Activated T-helper 1 cell treated with anti-CD3 and anti-CD28 coated beads, Interleukin-12 subunit alpha, Interleukin-12 subunit beta, Interleukin-2, Interleukin-4 antibody, amounts not matched to agents 30 ng/mL and 10 ng/mL and 1 ng/mL, durations not matched to agents 14 hours and 24 hours and 36 hours (primary cell): ENCODE results near the gene NEGR1. TPM values are rescaled to one million over a fixed set of nuclear protein-coding genes. Genes with fewer than 3 reads are reported as not detected.

Source experiments
- DNase-seq: peaks from one replicate; pipeline ENCODE4 v3.0.0; 2021; ENCODE audit warnings: low spot score
- H3K27ac Mint-ChIP-seq: one replicate; pipeline ENCODE4 v1.8.0; 2021; ENCODE audit warnings: mild to moderate bottlenecking, mixed read lengths
- H3K27me3 Mint-ChIP-seq: one replicate; pipeline ENCODE4 v1.8.0; 2022; ENCODE audit warnings: mild to moderate bottlenecking, moderate library complexity, mixed read lengths; ENCODE audit not compliant: insufficient read depth
- H3K36me3 Mint-ChIP-seq: one replicate; pipeline ENCODE4 v1.8.0; 2021; ENCODE audit warnings: low read depth, mixed read lengths
- H3K4me1 Mint-ChIP-seq: one replicate; pipeline ENCODE4 v1.8.0; 2021; ENCODE audit warnings: low read depth, mixed read lengths
- H3K4me3 Mint-ChIP-seq: one replicate; pipeline ENCODE4 v1.8.0; 2021; ENCODE audit warnings: mild to moderate bottlenecking, moderate library complexity, mixed read lengths
- H3K9me3 Mint-ChIP-seq: one replicate; pipeline ENCODE4 v1.8.0; 2021; ENCODE audit warnings: mixed read lengths
- intact Hi-C: fragments of 100-400 bp; cut with micrococcal nuclease; formaldehyde crosslinking; loops from one replicate; pipeline ENCODE4 v1.15.1; 2024
- total RNA-seq: library from RNA; stranded (reverse); gene quantifications from 2 replicates; pipeline ENCODE4 v1.2.3, GENCODE V29; 2022

The NEGR1 gene
- total RNA-seq, 1 donor from 2014 or later, result not detected

DNA sequence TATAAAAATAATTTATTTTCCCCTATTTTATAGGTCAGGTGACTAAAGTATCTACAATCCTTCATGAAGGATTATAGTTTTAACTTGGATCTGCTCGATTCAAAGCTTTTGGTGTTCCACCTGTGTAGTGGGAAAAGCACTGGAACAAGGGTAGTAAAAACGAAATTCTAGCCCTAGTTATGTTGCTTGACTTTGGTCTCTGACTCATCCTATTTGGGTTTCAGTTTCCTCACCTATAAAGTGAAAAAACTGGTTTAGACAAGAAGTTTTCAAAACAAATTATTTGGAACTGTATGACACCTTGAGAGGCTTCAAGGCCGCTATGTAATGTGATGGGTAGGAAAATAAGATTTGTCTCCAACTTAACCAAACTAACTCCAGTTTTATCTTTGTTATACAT, 696.3 kb downstream of the NEGR1 start:
- intact Hi-C loops, result no loop called here
- Mint-ChIP-seq H3K27ac (no peak overlapping the region), H3K4me1 (no peaks in the 10 kb centered on the region), H3K4me3 (no peak overlapping the region), H3K27me3 (no peaks in the 10 kb centered on the region), H3K9me3 (no peaks in the 10 kb centered on the region), H3K36me3 (no peaks in the 10 kb centered on the region)
- DNase-seq, result no peak

DNA sequence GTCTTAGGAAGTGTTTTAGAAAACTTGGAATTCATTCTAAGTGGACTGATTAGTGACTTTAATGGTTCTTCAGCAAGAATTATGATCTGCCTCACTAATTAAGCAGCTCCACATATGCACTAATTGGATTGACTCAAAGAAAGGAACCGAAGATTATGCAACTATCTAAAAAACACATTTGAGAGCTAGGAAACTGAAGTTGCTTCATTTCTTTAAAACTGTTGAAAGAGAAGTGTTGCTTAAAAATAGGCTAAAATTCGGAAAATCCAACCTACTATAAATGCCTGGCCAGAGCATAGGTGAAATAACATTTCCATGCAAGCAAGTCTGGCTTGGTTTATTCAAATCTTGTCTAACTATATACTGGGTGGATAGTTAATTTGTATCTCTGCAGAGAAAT, 698.6 kb downstream of the NEGR1 start:
- H3K27ac Mint-ChIP-seq, result no peak overlapping the region
- no peaks in the 10 kb centered on the region for H3K9me3 Mint-ChIP-seq
- H3K27me3 Mint-ChIP-seq, result no peaks in the 10 kb centered on the region
- intact Hi-C loops, result no loop called here
- no peaks in the 10 kb centered on the region for H3K4me1 Mint-ChIP-seq
- DNase-seq, result no peak
- H3K4me3 Mint-ChIP-seq, result no peak overlapping the region
- no peaks in the 10 kb centered on the region for H3K36me3 Mint-ChIP-seq

DNA sequence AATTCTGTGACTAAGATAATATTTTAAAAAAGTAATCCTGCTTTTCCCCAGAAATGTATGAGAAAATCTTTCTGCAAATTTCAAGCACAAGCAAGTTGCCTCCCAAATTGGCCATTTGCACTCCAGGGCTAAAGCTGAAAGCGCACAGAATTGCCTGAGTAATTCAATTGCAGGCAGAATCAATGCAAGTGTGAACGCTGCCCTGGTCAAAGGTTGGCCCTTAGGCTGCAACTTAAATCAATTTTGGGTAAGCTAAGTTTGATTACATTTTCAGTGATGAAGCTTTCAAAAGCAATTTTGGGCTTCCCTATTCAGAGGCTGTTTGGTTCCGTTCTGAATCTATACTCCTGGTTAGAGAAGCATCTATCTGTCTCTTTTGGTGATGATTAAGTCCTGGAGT, 699.7 kb downstream of the NEGR1 start:
- H3K27ac Mint-ChIP-seq, result no peak overlapping the region
- H3K4me3 Mint-ChIP-seq, result no peak overlapping the region
- H3K27me3 Mint-ChIP-seq, result no peaks in the 10 kb centered on the region
- no peaks in the 10 kb centered on the region for H3K36me3 Mint-ChIP-seq
- DNase-seq, result no peak
- H3K9me3 Mint-ChIP-seq, result no peaks in the 10 kb centered on the region
- no peaks in the 10 kb centered on the region for H3K4me1 Mint-ChIP-seq
- intact Hi-C loops, result no loop called here

DNA sequence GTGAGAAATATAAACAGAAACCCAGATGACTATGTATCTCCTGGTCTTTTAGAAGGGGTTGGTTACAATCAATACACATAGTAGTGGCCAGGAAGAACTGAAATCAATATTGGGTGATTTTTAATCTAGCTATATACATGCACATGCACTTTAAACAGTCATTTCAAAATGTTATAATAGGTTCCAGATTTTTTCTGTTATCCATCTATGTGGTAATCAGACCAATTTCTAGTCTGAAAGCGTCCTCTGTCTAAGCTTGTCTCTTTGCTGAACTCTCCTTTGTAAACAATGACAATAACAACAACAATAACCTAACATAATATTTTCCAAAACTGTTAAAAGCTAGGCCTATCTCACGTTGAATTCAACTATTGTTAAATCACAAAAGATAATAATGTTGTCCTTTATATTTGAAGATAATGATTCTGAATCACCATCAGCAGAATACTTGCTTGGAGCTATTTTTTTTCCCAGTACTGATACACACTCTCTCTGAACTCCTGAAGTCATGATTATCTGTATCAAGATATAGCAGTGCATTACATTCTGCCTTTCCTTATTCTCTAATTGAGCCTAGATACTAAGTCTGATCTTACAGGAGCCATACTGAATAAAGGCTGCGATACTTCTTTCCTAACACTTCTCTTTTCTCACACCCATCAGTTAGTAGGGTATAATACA, 704.7 kb downstream of the NEGR1 start:
- H3K9me3 Mint-ChIP-seq, result no peaks in the 10 kb centered on the region
- H3K27ac Mint-ChIP-seq, result no peak overlapping the region
- no peaks in the 10 kb centered on the region for H3K27me3 Mint-ChIP-seq
- intact Hi-C loops, result no loop called here
- no peak overlapping the region for H3K4me3 Mint-ChIP-seq
- no peaks in the 10 kb centered on the region for H3K4me1 Mint-ChIP-seq
- H3K36me3 Mint-ChIP-seq, result no peaks in the 10 kb centered on the region
- DNase-seq, result no peak

DNA sequence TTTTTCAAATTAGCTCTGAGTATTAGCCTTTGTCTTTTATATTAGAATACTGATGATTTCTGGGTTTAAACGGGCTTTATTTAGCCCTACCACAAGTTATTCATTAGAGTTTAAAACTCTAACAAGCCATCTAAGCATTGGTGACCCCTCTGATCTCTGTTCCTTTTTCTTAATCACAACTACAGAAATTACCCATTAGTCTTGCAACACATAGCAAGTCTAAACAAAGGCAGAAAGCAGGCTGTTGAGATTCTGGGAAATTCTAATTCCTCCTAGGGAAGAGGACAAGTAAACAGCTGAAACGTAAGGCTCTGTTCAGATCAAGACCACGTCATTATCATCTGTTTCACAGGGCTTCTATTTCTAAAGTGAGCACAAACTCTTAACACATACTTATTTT, 710.3 kb downstream of the NEGR1 start:
- H3K4me1 Mint-ChIP-seq, result no peaks in the 10 kb centered on the region
- H3K27me3 Mint-ChIP-seq, result no peaks in the 10 kb centered on the region
- H3K36me3 Mint-ChIP-seq, result no peaks in the 10 kb centered on the region
- H3K4me3 Mint-ChIP-seq, result no peak overlapping the region
- DNase-seq, result no peak
- H3K9me3 Mint-ChIP-seq, result peaks cover 3% of the 10 kb centered on the region
- no peak overlapping the region for H3K27ac Mint-ChIP-seq
- intact Hi-C loops, result no loop called here

DNA sequence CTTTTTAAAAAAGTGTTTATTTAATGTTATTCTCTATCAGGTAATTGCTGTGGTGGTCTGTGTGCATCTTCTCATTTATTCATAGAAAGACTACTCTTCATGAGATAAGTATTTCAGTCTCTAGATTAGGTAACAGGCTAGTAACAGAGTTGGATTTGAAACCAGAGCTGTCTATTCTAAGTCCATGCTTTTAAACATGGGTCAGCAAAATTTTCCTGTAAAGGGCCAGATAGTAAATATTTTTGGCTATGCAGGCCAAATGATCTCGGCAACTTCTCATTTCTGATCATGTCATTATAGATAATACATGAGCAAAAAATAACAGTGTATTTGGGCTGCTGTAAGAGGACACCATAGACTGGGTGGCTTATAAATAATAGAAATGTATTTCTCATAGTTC, 715.9 kb downstream of the NEGR1 start:
- Mint-ChIP-seq H3K4me1 (no peaks in the 10 kb centered on the region), H3K27me3 (no peaks in the 10 kb centered on the region), H3K4me3 (no peak overlapping the region), H3K36me3 (no peaks in the 10 kb centered on the region), H3K27ac (no peak overlapping the region), H3K9me3 (no peaks in the 10 kb centered on the region)
- intact Hi-C loops, result no loop called here
- no peak for DNase-seq

DNA sequence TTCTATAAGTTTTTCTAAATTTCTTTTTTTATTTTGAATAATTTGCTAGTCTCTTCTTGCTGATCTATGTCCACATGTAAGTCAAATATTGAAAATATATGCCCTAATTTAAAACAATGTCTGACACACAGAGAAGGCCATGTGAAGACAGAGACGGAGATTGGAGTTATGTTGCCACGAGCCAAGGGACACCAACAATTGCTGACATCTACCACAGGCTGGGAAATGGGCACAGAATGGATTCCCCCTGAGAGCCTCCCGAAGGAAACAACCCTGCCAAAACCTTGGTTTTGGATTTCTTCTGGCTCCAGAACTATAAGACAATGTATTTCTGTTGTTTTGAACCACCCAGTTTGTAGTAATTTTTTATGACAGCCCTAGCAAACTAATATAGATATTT, 716.5 kb downstream of the NEGR1 start:
- Mint-ChIP-seq H3K27me3 (no peaks in the 10 kb centered on the region), H3K4me3 (no peak overlapping the region), H3K27ac (no peak overlapping the region), H3K4me1 (no peaks in the 10 kb centered on the region), H3K36me3 (no peaks in the 10 kb centered on the region), H3K9me3 (no peaks in the 10 kb centered on the region)
- no peak for DNase-seq
- intact Hi-C loops, result no loop called here

DNA sequence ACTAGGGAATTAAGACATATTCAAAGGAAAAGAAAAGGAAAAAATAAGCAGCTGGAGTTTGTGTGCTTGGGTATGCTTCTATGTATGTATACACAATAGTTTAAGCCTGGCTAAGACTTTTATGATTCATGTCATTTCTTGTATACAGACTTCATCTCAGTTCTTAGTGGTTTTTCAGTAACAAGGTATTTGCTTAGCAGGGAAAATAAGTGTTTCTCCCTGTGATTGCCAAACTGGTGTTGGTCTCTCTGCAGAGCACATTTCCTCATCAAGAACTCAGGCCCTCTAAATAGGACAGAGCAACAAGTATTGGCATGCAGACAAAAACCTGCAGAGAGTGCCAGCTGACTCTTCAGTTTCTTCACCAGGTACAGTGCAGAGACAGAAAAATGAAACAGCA, 717.1 kb downstream of the NEGR1 start:
- no peak overlapping the region for H3K4me3 Mint-ChIP-seq

DNA sequence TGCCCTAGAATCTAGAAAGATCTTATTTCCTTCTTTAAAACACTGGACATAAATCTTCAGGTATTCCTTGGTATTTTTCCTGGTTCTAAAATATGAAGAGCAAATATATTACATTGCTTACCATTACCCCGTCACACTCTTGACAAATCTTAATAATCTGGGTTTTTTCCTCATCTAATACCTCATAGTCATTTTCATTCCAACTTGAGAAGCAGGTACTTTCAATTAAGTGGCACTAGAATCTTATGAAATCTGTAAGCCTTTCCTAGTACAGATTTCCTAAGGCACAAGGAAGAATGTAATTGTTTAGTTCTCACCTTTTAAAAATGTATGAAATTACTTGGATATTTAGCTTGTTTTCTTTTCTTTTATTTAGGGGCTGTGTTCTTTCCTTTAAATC, 720.0 kb downstream of the NEGR1 start:
- intact Hi-C loops, result no loop called here
- Mint-ChIP-seq H3K4me3 (no peak overlapping the region), H3K9me3 (no peaks in the 10 kb centered on the region), H3K4me1 (no peaks in the 10 kb centered on the region), H3K36me3 (no peaks in the 10 kb centered on the region), H3K27ac (no peak overlapping the region), H3K27me3 (no peaks in the 10 kb centered on the region)
- DNase-seq, result no peak

More for the DNA sequence above, 717.1 kb downstream of the NEGR1 start:
- intact Hi-C loops, result no loop called here
- Mint-ChIP-seq H3K36me3 (no peaks in the 10 kb centered on the region), H3K9me3 (no peaks in the 10 kb centered on the region), H3K4me1 (no peaks in the 10 kb centered on the region), H3K27ac (no peak overlapping the region), H3K27me3 (no peaks in the 10 kb centered on the region)
- DNase-seq, result no peak

DNA sequence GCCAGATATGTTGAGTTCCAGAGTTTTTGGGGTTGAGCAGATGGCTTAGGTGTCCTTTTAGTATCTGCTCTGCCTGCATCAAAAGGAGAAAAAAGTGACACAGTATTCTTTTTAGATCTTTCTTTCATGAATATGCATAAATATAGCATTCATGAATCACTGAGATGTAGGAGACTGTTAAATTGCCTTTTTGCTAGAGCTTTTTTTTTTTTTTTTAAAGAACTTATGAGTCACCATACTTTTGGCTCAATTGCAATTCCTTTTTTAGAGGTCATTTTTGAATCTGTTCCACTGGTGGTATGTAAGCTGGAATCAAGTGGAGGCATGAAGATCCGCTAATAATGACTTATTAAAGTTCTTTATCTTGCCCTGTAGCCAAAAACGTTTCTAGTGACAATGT, 720.6 kb downstream of the NEGR1 start:
- H3K27ac Mint-ChIP-seq, result no peak overlapping the region
- H3K27me3 Mint-ChIP-seq, result no peaks in the 10 kb centered on the region
- intact Hi-C loops, result no loop called here

DNA sequence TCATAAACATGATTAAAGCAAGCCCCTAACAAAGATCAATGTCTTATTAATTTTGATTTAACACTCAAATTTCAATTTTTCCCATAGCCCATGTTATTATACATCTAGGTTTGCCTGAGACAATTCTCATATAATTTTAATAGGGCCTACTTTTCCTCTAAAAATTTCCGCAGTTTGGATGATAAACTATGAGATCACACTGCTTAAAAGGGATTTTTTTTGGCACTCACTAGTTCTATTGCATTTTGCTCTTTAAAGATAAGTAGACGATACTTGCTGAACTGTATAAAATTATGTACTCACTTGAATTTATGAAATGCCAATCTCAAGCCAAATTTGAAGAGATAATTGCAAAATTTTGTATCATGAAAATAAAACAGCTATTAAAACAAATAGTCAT, 721.1 kb downstream of the NEGR1 start:
- H3K4me1 Mint-ChIP-seq, result no peaks in the 10 kb centered on the region
- H3K9me3 Mint-ChIP-seq, result no peaks in the 10 kb centered on the region
- no peaks in the 10 kb centered on the region for H3K27me3 Mint-ChIP-seq
- no peak overlapping the region for H3K27ac Mint-ChIP-seq
- DNase-seq, result no peak
- H3K4me3 Mint-ChIP-seq, result no peak overlapping the region
- intact Hi-C loops, result no loop called here
- H3K36me3 Mint-ChIP-seq, result no peaks in the 10 kb centered on the region

More for the DNA sequence above, 720.6 kb downstream of the NEGR1 start:
- Mint-ChIP-seq H3K36me3 (no peaks in the 10 kb centered on the region), H3K4me1 (no peaks in the 10 kb centered on the region), H3K4me3 (no peak overlapping the region), H3K9me3 (no peaks in the 10 kb centered on the region)
- no peak for DNase-seq

DNA sequence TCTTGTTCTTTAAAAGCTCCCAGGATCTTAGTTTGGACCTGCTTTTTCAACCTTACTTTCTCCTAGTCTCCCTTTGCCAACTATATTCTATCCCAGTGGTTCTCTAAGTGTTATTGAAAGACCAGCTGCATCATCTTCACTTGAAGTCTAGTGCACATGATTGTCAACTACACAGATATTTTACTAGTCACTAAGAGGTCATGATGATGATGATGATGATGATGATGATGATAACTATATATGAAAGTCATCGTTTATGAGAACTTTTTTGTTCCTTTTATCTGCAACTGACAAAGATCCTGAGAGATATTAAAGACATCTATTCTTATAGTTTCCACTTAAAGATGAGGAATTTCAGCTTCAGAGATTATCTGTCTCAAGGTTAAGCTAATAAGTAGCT, 722.5 kb downstream of the NEGR1 start:
- intact Hi-C loops, result no loop called here
- DNase-seq, result no peak
- Mint-ChIP-seq H3K4me1 (no peaks in the 10 kb centered on the region), H3K27ac (no peak overlapping the region), H3K4me3 (no peak overlapping the region), H3K9me3 (no peaks in the 10 kb centered on the region), H3K27me3 (no peaks in the 10 kb centered on the region), H3K36me3 (no peaks in the 10 kb centered on the region)

DNA sequence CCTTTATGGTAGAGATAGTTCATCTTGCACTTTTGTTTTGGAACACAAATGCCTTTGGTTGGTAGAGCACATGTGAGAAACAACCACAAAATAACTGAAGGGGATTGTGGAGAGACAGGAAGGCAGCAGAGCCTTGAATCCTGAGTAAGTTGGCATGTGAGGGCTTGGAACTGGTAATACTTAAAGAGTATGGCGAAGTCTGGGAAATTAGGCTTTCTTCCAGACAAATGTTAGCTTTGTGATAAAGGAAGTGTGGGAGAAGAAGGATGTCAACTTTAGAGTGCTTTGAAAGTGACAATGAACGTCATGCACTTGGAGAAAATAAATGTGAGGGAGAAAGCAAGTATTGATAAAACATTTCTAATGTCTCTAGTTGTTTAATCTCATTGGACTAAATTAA, 725.2 kb downstream of the NEGR1 start:
- H3K27me3 Mint-ChIP-seq, result no peaks in the 10 kb centered on the region
- H3K4me3 Mint-ChIP-seq, result no peak overlapping the region
- DNase-seq, result no peak
- no peak overlapping the region for H3K27ac Mint-ChIP-seq
- intact Hi-C loops, result no loop called here
- no peaks in the 10 kb centered on the region for H3K9me3 Mint-ChIP-seq
- no peaks in the 10 kb centered on the region for H3K4me1 Mint-ChIP-seq
- H3K36me3 Mint-ChIP-seq, result no peaks in the 10 kb centered on the region

DNA sequence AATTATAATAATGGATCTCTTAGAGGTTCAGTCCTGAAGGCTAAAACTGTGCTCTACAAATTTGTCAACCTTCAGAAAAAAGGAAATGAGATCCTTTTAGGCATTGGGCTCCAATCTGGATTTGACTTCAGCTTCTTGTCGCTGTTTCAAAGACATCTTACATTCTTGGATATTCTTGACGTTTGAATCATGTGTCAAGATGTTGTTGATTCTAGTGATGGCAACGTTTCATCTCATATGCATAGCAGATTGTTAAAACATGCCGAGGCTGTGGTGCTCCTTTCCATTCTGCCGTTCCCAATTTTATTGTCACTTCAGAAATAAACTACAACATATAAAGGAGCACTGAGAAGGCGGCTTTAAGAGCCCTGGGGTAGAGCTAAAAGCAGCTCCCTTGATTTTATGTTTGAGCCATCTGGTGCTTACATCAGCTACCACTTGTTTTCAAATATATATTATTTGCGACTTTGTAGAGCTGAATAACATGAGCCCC, 733.9 kb downstream of the NEGR1 start:
- intact Hi-C loops, result no loop called here

More for the DNA sequence above, 733.9 kb downstream of the NEGR1 start:
- DNase-seq, result no peak
- no peaks in the 10 kb centered on the region for H3K4me1 Mint-ChIP-seq
- H3K4me3 Mint-ChIP-seq, result no peak overlapping the region
- H3K36me3 Mint-ChIP-seq, result no peaks in the 10 kb centered on the region
- H3K27me3 Mint-ChIP-seq, result no peaks in the 10 kb centered on the region
- no peak overlapping the region for H3K27ac Mint-ChIP-seq
- H3K9me3 Mint-ChIP-seq, result no peaks in the 10 kb centered on the region
